MCF 10A (cell line): Measurements from ENCODE around the gene MVB12B. TPM values are rescaled to one million over a fixed set of nuclear protein-coding genes. Genes with fewer than 3 reads are reported as not detected.

Source experiments
- BruUV-seq: library from RNA; stranded (reverse); fragments of 400-500 nt; replicated peaks from 2 replicates; lab custom pipeline; 2021; lab: Mats Ljungman, UMichigan
- CTCF ChIA-PET: fragments of 300-600 bp; sonication (Branson Sonifier 250); formaldehyde crosslinking; extraction: SDS; loops from one replicate; lab custom pipeline; 2021; ENCODE audit warnings: antibody characterized with exemption, inconsistent platforms; lab: Yijun Ruan, JAX
- POLR2A ChIA-PET: fragments of 300-600, 350-650 bp; sonication (Branson Sonifier 250); formaldehyde crosslinking; extraction: SDS; loops from one replicate; lab custom pipeline; 2020; ENCODE audit warnings: antibody characterized with exemption, inconsistent platforms; lab: Yijun Ruan, JAX
- DNase-seq: peaks from one replicate; pipeline ENCODE4 v3.0.0-alpha.2; 2018; ENCODE audit not compliant: unreplicated experiment
- H3K27ac Mint-ChIP-seq: one replicate; pipeline ENCODE4 v1.8.0; 2022; ENCODE audit warnings: mild to moderate bottlenecking, low read depth, mixed read lengths; ENCODE audit not compliant: unreplicated experiment
- H3K27me3 Mint-ChIP-seq: one replicate; pipeline ENCODE4 v1.8.0; 2022; ENCODE audit warnings: mixed read lengths; ENCODE audit not compliant: insufficient read depth, unreplicated experiment
- H3K36me3 Mint-ChIP-seq: one replicate; pipeline ENCODE4 v1.8.0; 2022; ENCODE audit warnings: mild to moderate bottlenecking, moderate library complexity, mixed read lengths; ENCODE audit not compliant: insufficient read depth, unreplicated experiment
- H3K4me1 Mint-ChIP-seq: one replicate; pipeline ENCODE4 v1.8.0; 2022; ENCODE audit warnings: mixed read lengths; ENCODE audit not compliant: insufficient read depth, unreplicated experiment
- H3K4me3 Mint-ChIP-seq: one replicate; pipeline ENCODE4 v1.8.0; 2022; ENCODE audit warnings: mild to moderate bottlenecking, moderate library complexity, mixed read lengths; ENCODE audit not compliant: unreplicated experiment
- H3K9me3 Mint-ChIP-seq: one replicate; pipeline ENCODE4 v1.8.0; 2022; ENCODE audit warnings: mixed read lengths; ENCODE audit not compliant: unreplicated experiment
- CTCF ChIP-seq: fragments of 200-600 bp; IDR thresholded peaks from one replicate; pipeline ENCODE4 v1.8.0; 2022; ENCODE audit warnings: antibody characterized with exemption, mild to moderate bottlenecking; ENCODE audit not compliant: unreplicated experiment
- intact Hi-C: fragments of 100-400 bp; cut with micrococcal nuclease; formaldehyde crosslinking; loops from 2 replicates; pipeline ENCODE4 v1.14.1; 2022
- total RNA-seq: library from RNA; stranded (reverse); gene quantifications from 2 replicates; pipeline ENCODE4 v1.2.3, GENCODE V29; 2022

MVB12B gene
- total RNA-seq, 1 experiment from 2014 or later, result 5.5 TPM

DNA sequence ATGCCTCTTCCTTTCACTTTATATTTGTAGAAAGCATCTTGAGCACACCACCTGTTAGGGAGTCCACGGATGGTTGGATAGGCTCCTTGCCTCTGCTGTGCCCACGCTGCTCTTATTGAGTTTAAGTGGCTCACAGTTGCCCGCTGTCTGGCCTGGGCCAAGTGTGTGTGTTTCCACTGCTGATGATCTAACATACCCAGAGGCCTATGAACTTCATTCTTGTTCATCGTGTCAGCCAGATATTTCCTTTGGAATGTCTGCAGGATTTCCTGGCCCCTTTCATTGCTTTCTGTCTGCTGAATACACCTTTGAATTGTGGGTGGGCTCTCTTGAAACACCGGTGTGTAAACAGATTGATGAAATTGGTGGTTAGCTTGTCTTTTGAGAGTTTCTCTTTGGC lies 46.6 kb downstream of the MVB12B start:
- Mint-ChIP-seq H3K9me3 (no peaks in the 10 kb centered on the region), H3K4me3 (no peak overlapping the region), H3K27me3 (no peaks in the 10 kb centered on the region), H3K36me3 (no peaks in the 10 kb centered on the region), H3K27ac (no peak overlapping the region), H3K4me1 (peaks cover 16% of the 10 kb centered on the region)
- BruUV-seq, result no TSS peak
- POLR2A ChIA-PET, result no interaction called here
- no peak for DNase-seq
- CTCF ChIA-PET, result interaction anchor here (0.6 kb wide), 1 partner anchor 181 kb away, joined by 4 read pairs; no protein-coding TSS in a partner anchor
- intact Hi-C loops, result no loop called here
- no peak for TF ChIP-seq CTCF

GRCh38 chr9:126374366-126374781 lies 47.7 kb downstream of the MVB12B start:
- Mint-ChIP-seq H3K27ac (no peak overlapping the region), H3K4me1 (peaks cover 16% of the 10 kb centered on the region), H3K27me3 (no peaks in the 10 kb centered on the region), H3K36me3 (no peaks in the 10 kb centered on the region), H3K9me3 (no peaks in the 10 kb centered on the region), H3K4me3 (no peak overlapping the region)
- intact Hi-C loops, result no loop called here
- no peak for DNase-seq
- no peak for TF ChIP-seq CTCF
- ChIA-PET CTCF (interaction anchor here (0.9 to 1.0 kb wide), 2 partner anchors 24 to 72 kb away, joined by 3 read pairs; no protein-coding TSS in a partner anchor), POLR2A (no interaction called here)
- no TSS peak for BruUV-seq

DNA sequence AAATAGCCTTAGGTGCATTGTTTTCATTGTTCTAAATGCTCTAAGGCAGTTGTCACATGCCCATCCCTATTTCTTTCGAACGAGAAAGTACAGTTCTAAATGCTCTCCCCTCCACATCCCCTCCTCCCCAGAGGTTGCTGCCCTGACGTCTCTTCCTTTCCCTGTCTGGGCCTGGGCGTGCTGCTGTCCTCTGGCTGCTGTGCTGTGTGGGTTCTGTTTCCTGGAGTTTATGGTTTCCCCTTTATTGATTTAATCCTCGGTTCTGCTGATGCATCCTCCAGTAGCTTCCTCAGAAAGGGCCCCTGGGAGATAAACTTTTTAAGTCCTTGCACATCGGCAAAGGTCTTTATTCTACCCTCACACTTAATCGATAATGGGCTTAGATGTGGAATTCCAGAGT lies 48.8 kb downstream of the MVB12B start:
- CTCF ChIA-PET, result no interaction called here
- no peaks in the 10 kb centered on the region for H3K9me3 Mint-ChIP-seq
- intact Hi-C loops, result no loop called here
- H3K27ac Mint-ChIP-seq, result no peak overlapping the region
- no peaks in the 10 kb centered on the region for H3K36me3 Mint-ChIP-seq
- POLR2A ChIA-PET, result no interaction called here
- DNase-seq, result no peak
- BruUV-seq, result no TSS peak
- H3K27me3 Mint-ChIP-seq, result no peaks in the 10 kb centered on the region
- no peak for TF ChIP-seq CTCF
- H3K4me1 Mint-ChIP-seq, result peaks cover 16% of the 10 kb centered on the region
- H3K4me3 Mint-ChIP-seq, result no peak overlapping the region

DNA sequence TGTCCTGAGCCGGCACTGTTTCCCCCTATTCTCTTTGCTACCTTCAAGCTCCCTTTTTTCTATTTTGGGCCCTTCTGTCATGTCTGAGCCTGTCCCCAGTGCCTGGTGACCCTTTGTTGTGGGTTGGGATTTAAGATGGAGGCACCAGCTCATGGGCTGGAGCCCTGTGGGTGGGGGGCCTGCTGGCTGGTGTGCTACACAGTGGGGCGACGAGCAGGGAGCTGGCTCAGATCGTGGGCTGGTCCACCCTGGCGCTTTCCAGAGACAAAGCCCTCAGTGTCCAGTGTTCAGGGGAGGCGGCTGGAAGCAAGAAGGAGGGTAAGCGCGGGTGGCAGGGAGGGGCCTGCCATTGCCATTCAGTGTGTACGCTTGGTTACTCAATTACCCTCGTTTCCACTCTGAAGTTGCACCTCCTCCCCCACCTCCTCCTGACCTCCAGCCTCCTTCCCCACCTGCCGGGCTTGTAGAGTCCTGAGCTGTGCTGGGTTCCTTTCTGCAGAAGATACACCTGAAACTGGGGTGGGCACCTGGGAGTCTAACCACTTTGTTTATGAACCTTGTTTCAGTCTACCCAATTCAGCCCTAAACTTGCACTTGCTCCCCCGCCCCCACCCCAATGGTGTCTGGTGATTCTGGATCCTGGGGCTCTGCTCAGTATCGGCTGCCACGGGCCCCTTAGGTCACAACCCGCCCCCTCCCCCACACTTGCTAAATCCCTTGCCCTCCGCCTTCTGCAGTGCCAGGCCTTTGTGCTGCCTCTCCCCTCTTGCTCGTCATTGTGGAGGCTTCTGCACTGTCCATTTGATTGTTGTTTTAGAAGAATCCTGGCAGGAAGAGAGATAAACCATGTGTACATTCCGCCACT lies 49.9 kb downstream of the MVB12B start:
- no peak for DNase-seq
- H3K4me3 Mint-ChIP-seq, result no peak overlapping the region
- ChIA-PET CTCF (interaction anchor here (0.7 to 1.2 kb wide), 3 partner anchors 10 to 22 kb away, joined by 4 read pairs; no protein-coding TSS in a partner anchor), POLR2A (interaction anchor here (0.7 kb wide), 1 partner anchor 129 kb away, joined by 3 read pairs; no protein-coding TSS in a partner anchor)
- peak overlapping the region; percentile 9 for H3K27ac Mint-ChIP-seq
- H3K9me3 Mint-ChIP-seq, result no peaks in the 10 kb centered on the region
- BruUV-seq, result no TSS peak
- peaks cover 16% of the 10 kb centered on the region for H3K4me1 Mint-ChIP-seq
- no peaks in the 10 kb centered on the region for H3K27me3 Mint-ChIP-seq
- no peaks in the 10 kb centered on the region for H3K36me3 Mint-ChIP-seq
- TF ChIP-seq CTCF, result no peak
- intact Hi-C loops, result no loop called here
